ENCODE measurements around the gene SUCLG2. TPM values are rescaled to one million over a fixed set of nuclear protein-coding genes. Genes with fewer than 3 reads are reported as not detected.

Gene SUCLG2
- total RNA-seq, 1 donor from 2014 or later: 20.8 TPM

DNA sequence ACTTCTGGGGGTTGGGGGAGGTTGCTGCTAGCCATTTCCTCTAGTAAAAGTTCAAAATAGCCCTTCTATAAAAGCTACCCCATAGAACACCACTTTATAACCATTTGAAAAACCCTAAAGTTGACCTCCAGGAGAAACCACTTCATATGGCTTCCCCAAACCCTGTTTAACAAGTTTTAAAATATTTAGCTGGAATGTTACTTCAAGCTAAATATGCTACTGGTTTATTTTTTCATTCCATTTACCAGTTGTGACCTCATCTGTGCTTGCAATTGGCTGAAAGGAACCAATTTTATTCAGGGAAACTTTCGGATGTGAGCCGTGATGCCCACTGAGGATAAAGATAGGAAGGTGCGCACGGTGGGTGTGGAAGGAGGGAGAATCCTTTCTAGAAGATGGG, 221.3 kb downstream of the SUCLG2 start:
- no peak overlapping the region for H3K9ac ChIP-seq (ENCODE audit: low read length)
- H4K20me1 ChIP-seq (ENCODE audit: insufficient read depth, low read length): no peaks in the 10 kb centered on the region
- Mint-ChIP-seq H3K4me1 (ENCODE audit: low read depth, unreplicated experiment) (no peaks in the 10 kb centered on the region), H3K27ac (ENCODE audit: unreplicated experiment) (no peak overlapping the region), H3K27me3 (ENCODE audit: low read depth, unreplicated experiment) (no peaks in the 10 kb centered on the region), H3K36me3 (ENCODE audit: low read depth, unreplicated experiment) (no peaks in the 10 kb centered on the region), H3K9me3 (ENCODE audit: unreplicated experiment) (peaks cover 1% of the 10 kb centered on the region), H3K4me3 (ENCODE audit: unreplicated experiment) (no peak overlapping the region)
- no peak overlapping the region for H3K4me3 ChIP-seq (ENCODE audit: insufficient read depth, low read depth, low read length)
- H3K27ac ChIP-seq (ENCODE audit: low read depth, low read length): no peak overlapping the region
- no peaks in the 10 kb centered on the region for H3K27me3 ChIP-seq (ENCODE audit: insufficient read depth, low read length)
- DNase-seq (ENCODE audit: low read depth) (no peak), FAIRE-seq (no peak)
- H3K9me3 ChIP-seq (ENCODE audit: insufficient read depth, low read depth, low read length): no peaks in the 10 kb centered on the region
- no peak for TF ChIP-seq EZH2 (IDR thresholded peaks at IDR 0.05; ENCODE audit: insufficient read depth, low read length)
- TF ChIP-seq, protein P1, sequence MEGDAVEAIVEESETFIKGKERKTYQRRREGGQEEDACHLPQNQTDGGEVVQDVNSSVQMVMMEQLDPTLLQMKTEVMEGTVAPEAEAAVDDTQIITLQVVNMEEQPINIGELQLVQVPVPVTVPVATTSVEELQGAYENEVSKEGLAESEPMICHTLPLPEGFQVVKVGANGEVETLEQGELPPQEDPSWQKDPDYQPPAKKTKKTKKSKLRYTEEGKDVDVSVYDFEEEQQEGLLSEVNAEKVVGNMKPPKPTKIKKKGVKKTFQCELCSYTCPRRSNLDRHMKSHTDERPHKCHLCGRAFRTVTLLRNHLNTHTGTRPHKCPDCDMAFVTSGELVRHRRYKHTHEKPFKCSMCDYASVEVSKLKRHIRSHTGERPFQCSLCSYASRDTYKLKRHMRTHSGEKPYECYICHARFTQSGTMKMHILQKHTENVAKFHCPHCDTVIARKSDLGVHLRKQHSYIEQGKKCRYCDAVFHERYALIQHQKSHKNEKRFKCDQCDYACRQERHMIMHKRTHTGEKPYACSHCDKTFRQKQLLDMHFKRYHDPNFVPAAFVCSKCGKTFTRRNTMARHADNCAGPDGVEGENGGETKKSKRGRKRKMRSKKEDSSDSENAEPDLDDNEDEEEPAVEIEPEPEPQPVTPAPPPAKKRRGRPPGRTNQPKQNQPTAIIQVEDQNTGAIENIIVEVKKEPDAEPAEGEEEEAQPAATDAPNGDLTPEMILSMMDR (IDR thresholded peaks at IDR 0.05; ENCODE audit: insufficient read depth, low read depth, low read length): no peak
- no peak overlapping the region for H2AFZ ChIP-seq (ENCODE audit: low read depth, low read length)
- no peaks in the 10 kb centered on the region for H3K79me2 ChIP-seq (ENCODE audit: insufficient read depth, low read length)
- no peaks in the 10 kb centered on the region for H3K36me3 ChIP-seq (ENCODE audit: insufficient read depth, low read length)
- no peaks in the 10 kb centered on the region for H3K4me1 ChIP-seq (ENCODE audit: insufficient read depth, low read length)
- H3K4me2 ChIP-seq (ENCODE audit: low read length): no peak overlapping the region

GRCh38 chr3:67431887-67432286, 222.5 kb downstream of the SUCLG2 start:
- Histone ChIP-seq H3K9ac (ENCODE audit: low read length) (no peak overlapping the region), H4K20me1 (ENCODE audit: insufficient read depth, low read length) (no peaks in the 10 kb centered on the region), H3K36me3 (ENCODE audit: insufficient read depth, low read length) (no peaks in the 10 kb centered on the region), H3K4me3 (ENCODE audit: insufficient read depth, low read depth, low read length) (no peak overlapping the region), H3K27me3 (ENCODE audit: insufficient read depth, low read length) (no peaks in the 10 kb centered on the region), H3K4me1 (ENCODE audit: insufficient read depth, low read length) (no peaks in the 10 kb centered on the region), H3K27ac (ENCODE audit: low read depth, low read length) (no peak overlapping the region), H3K79me2 (ENCODE audit: insufficient read depth, low read length) (no peaks in the 10 kb centered on the region), H3K4me2 (ENCODE audit: low read length) (no peak overlapping the region), H3K9me3 (ENCODE audit: insufficient read depth, low read depth, low read length) (no peaks in the 10 kb centered on the region), H2AFZ (ENCODE audit: low read depth, low read length) (no peak overlapping the region)
- Mint-ChIP-seq H3K27me3 (ENCODE audit: low read depth, unreplicated experiment) (no peaks in the 10 kb centered on the region), H3K27ac (ENCODE audit: unreplicated experiment) (no peak overlapping the region), H3K4me3 (ENCODE audit: unreplicated experiment) (no peak overlapping the region), H3K4me1 (ENCODE audit: low read depth, unreplicated experiment) (no peaks in the 10 kb centered on the region), H3K9me3 (ENCODE audit: unreplicated experiment) (peaks cover 5% of the 10 kb centered on the region), H3K36me3 (ENCODE audit: low read depth, unreplicated experiment) (no peaks in the 10 kb centered on the region)
- DNase-seq (ENCODE audit: low read depth): no peak
- TF ChIP-seq EZH2 (IDR thresholded peaks at IDR 0.05; ENCODE audit: insufficient read depth, low read length): no peak
- TF ChIP-seq, protein P1 (IDR thresholded peaks at IDR 0.05; ENCODE audit: insufficient read depth, low read depth, low read length): no peak
- no peak for FAIRE-seq

DNA sequence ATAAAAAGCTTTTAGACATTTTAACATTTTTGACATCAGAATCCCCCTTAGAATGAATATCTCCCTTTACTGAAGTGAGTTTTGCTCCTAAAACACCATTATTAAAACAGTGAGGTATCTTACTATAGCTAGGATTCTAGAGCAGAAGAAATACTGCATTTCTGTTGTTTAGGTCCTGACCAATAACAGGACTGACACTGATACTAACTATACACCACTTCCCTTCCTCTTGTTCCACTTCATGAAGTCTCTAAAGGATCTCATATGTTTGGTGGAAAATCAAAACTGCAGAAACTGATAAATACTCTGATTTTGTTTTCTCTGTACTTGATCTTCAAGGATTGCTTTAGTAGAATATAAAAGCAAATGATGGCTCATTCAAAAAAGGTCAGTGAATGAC, 230.7 kb downstream of the SUCLG2 start:
- Mint-ChIP-seq H3K4me3 (ENCODE audit: unreplicated experiment) (no peak overlapping the region), H3K4me1 (ENCODE audit: low read depth, unreplicated experiment) (no peaks in the 10 kb centered on the region), H3K27me3 (ENCODE audit: low read depth, unreplicated experiment) (no peaks in the 10 kb centered on the region), H3K27ac (ENCODE audit: unreplicated experiment) (no peak overlapping the region), H3K9me3 (ENCODE audit: unreplicated experiment) (peaks cover 10% of the 10 kb centered on the region), H3K36me3 (ENCODE audit: low read depth, unreplicated experiment) (peaks cover 6% of the 10 kb centered on the region)
- FAIRE-seq (no peak), DNase-seq (ENCODE audit: low read depth) (no peak)
- H3K9ac ChIP-seq (ENCODE audit: low read length): no peak overlapping the region
- H3K9me3 ChIP-seq (ENCODE audit: insufficient read depth, low read depth, low read length): no peaks in the 10 kb centered on the region
- H3K4me1 ChIP-seq (ENCODE audit: insufficient read depth, low read length): no peaks in the 10 kb centered on the region
- no peaks in the 10 kb centered on the region for H3K27me3 ChIP-seq (ENCODE audit: insufficient read depth, low read length)
- no peak overlapping the region for H2AFZ ChIP-seq (ENCODE audit: low read depth, low read length)
- H3K79me2 ChIP-seq (ENCODE audit: insufficient read depth, low read length): no peaks in the 10 kb centered on the region
- TF ChIP-seq, protein P1 (IDR thresholded peaks at IDR 0.05; ENCODE audit: insufficient read depth, low read depth, low read length): no peak
- no peak for TF ChIP-seq EZH2 (IDR thresholded peaks at IDR 0.05; ENCODE audit: insufficient read depth, low read length)
- H3K36me3 ChIP-seq (ENCODE audit: insufficient read depth, low read length): no peaks in the 10 kb centered on the region
- no peak overlapping the region for H3K27ac ChIP-seq (ENCODE audit: low read depth, low read length)
- no peaks in the 10 kb centered on the region for H4K20me1 ChIP-seq (ENCODE audit: insufficient read depth, low read length)
- no peak overlapping the region for H3K4me3 ChIP-seq (ENCODE audit: insufficient read depth, low read depth, low read length)
- no peak overlapping the region for H3K4me2 ChIP-seq (ENCODE audit: low read length)
